Measurements from ENCODE around the gene NUDT4.

- TF ChIP-seq POLR2AphosphoS5 (IDR thresholded peaks at IDR 0.05; ENCODE audit: borderline replicate concordance, low read depth, low read length) (no peak), EZH2 (IDR thresholded peaks at IDR 0.05) (no peak), FOXP2 (optimal IDR thresholded peaks at IDR 0.05; ENCODE audit: control extremely low read depth, extremely low read length, insufficient read depth) (no peak)
Observed at GRCh38 chr12:93443576-93443975, 65.9 kb downstream of the NUDT4 start.
